WTC11 (cell line): Measurements from ENCODE around the gene COL13A1.

Experiments used
- CTCF ChIP-seq: fragments of 200-600 bp; IDR thresholded peaks from 2 replicates; pipeline ENCODE4 v1.8.0; 2022; ENCODE audit warnings: antibody characterized with exemption
- NR3C1 ChIP-seq: sonication (generic); formaldehyde crosslinking; conservative IDR thresholded peaks from 2 replicates; pipeline ENCODE4 v1.8.1; 2023; ENCODE audit warnings: low read depth, mild to moderate bottlenecking, missing genetic modification reagents
- RELA ChIP-seq: sonication (generic); formaldehyde crosslinking; IDR thresholded peaks from 2 replicates; pipeline ENCODE4 v1.8.1; 2022; ENCODE audit warnings: missing genetic modification reagents, mild to moderate bottlenecking, borderline replicate concordance
- TF ChIP-seq, protein P1 (sequence below): sonication (generic); formaldehyde crosslinking; IDR thresholded peaks from 2 replicates; pipeline ENCODE4 v1.8.0; 2022; ENCODE audit warnings: mild to moderate bottlenecking, missing genetic modification reagents

- TF ChIP-seq NR3C1 (CRISPR knock-in tag) (no peak), CTCF (no peak), RELA (CRISPR knock-in tag) (no peak)
- TF ChIP-seq, protein P1, sequence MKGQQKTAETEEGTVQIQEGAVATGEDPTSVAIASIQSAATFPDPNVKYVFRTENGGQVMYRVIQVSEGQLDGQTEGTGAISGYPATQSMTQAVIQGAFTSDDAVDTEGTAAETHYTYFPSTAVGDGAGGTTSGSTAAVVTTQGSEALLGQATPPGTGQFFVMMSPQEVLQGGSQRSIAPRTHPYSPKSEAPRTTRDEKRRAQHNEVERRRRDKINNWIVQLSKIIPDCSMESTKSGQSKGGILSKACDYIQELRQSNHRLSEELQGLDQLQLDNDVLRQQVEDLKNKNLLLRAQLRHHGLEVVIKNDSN (CRISPR knock-in tag): no peak
These were observed 98.3 kb downstream of the COL13A1 start for GRCh38 chr10:69899727-69900595.
